ENCODE results near the gene PDIA2. TPM values are rescaled to one million over a fixed set of nuclear protein-coding genes. Genes with fewer than 3 reads are reported as not detected.

PDIA2 gene
- polyA plus RNA-seq, 1 of the 3 experiments (the other 2 are of a cell fraction) = 1.7 TPM

DNA sequence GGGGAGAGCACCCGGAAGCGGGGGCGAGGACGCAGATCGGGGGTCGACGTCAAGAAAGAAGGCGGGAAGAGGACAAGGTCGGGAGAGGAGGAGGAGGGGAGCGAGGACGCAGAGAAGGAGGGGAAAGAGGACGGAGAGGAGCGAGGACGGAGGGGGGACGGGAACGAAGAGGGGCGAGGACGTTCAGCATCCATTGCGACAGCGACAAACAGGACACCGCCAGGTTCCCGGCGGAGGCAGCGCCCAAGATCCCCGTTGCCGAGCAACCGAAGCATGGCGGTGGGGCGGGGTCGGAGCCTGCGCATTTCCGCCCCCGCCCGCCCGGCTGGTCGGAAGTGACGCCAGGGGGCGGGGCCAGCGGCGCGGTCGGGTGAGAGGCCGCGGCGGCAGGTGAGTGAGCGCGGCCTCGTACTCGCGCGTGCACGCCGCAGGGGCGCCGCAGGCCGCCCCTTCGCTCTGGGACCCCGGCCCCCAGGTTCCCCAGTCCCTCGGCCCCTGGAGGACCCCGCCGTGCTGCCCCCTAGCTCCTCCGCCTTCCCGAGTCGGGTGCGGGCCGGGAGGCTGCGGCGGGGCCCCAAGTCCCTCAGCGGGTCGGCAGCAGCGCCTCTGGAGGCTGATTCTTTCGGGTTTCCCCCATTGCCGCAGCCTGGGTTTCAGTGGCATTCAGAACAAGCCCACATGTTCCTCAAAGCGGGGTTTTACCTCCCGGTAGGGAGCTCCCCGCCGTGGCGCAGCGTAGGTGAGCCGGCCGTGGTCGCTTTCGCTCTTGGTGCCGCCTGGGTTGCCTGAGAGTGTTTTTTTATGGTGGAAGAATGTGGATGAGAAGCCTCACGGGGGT lies 48.3 kb upstream of the PDIA2 start, which contains the start of gene FAM234A (continued):
- TF ChIP-seq MXI1 (IDR thresholded peaks at IDR 0.05; ENCODE audit: low read depth, low read length) (peak; percentile 49), EP300 (IDR thresholded peaks at IDR 0.05; ENCODE audit: borderline replicate concordance in 1 of 2, low read depth in 1 of 2, low read length in 1 of 2) (no peak; a peak in 1 of 4 replicates), YY1 (IDR thresholded peaks at IDR 0.05; ENCODE audit: low read depth) (peak; percentile 79), EZH2phosphoT487 (IDR thresholded peaks at IDR 0.05; ENCODE audit: borderline replicate concordance, low read depth) (no peak), SIN3A (IDR thresholded peaks at IDR 0.05; ENCODE audit: borderline replicate concordance, low read depth, low read length) (peak; percentile 4; the same call in 1 of the 2 replicates), RXRA (IDR thresholded peaks at IDR 0.05; ENCODE audit: borderline replicate concordance, low read depth) (no peak), JUND (IDR thresholded peaks at IDR 0.05) (no peak), FOXJ3 (CRISPR knock-in tag; IDR thresholded peaks at IDR 0.05) (0 out of 2 replicates have a peak, but pooled peaks have one; percentile 46), NFIC (IDR thresholded peaks at IDR 0.05; ENCODE audit: borderline replicate concordance) (no peak), MEF2A (IDR thresholded peaks at IDR 0.05; ENCODE audit: borderline replicate concordance, low read depth) (no peak), FOSL2 (IDR thresholded peaks at IDR 0.05; ENCODE audit: borderline replicate concordance, low read depth) (no peak), TAF1 (IDR thresholded peaks at IDR 0.05; ENCODE audit: borderline replicate concordance, low read depth, low read length) (no peak; the same call in 1 of the 2 replicates), TCF12 (IDR thresholded peaks at IDR 0.05) (no peak), NRF1 (IDR thresholded peaks at IDR 0.05; ENCODE audit: low read depth, low read length) (peak; percentile 61), TEAD4 (IDR thresholded peaks at IDR 0.05; ENCODE audit: borderline replicate concordance, insufficient read depth) (no peak), FOXM1 (IDR thresholded peaks at IDR 0.05; ENCODE audit: low read depth) (no peak), RCOR1 (IDR thresholded peaks at IDR 0.05; ENCODE audit: low read length) (no peak), RFX5 (IDR thresholded peaks at IDR 0.05; ENCODE audit: low read length) (no peak)
- TF ChIP-seq, protein P1, sequence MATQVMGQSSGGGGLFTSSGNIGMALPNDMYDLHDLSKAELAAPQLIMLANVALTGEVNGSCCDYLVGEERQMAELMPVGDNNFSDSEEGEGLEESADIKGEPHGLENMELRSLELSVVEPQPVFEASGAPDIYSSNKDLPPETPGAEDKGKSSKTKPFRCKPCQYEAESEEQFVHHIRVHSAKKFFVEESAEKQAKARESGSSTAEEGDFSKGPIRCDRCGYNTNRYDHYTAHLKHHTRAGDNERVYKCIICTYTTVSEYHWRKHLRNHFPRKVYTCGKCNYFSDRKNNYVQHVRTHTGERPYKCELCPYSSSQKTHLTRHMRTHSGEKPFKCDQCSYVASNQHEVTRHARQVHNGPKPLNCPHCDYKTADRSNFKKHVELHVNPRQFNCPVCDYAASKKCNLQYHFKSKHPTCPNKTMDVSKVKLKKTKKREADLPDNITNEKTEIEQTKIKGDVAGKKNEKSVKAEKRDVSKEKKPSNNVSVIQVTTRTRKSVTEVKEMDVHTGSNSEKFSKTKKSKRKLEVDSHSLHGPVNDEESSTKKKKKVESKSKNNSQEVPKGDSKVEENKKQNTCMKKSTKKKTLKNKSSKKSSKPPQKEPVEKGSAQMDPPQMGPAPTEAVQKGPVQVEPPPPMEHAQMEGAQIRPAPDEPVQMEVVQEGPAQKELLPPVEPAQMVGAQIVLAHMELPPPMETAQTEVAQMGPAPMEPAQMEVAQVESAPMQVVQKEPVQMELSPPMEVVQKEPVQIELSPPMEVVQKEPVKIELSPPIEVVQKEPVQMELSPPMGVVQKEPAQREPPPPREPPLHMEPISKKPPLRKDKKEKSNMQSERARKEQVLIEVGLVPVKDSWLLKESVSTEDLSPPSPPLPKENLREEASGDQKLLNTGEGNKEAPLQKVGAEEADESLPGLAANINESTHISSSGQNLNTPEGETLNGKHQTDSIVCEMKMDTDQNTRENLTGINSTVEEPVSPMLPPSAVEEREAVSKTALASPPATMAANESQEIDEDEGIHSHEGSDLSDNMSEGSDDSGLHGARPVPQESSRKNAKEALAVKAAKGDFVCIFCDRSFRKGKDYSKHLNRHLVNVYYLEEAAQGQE (IDR thresholded peaks at IDR 0.05; ENCODE audit: low read depth, low read length) = no peak
- TF ChIP-seq, protein P2, sequence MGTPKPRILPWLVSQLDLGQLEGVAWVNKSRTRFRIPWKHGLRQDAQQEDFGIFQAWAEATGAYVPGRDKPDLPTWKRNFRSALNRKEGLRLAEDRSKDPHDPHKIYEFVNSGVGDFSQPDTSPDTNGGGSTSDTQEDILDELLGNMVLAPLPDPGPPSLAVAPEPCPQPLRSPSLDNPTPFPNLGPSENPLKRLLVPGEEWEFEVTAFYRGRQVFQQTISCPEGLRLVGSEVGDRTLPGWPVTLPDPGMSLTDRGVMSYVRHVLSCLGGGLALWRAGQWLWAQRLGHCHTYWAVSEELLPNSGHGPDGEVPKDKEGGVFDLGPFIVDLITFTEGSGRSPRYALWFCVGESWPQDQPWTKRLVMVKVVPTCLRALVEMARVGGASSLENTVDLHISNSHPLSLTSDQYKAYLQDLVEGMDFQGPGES (IDR thresholded peaks at IDR 0.05; ENCODE audit: low read depth, low read length) = no peak
- TF ChIP-seq, protein P3, sequence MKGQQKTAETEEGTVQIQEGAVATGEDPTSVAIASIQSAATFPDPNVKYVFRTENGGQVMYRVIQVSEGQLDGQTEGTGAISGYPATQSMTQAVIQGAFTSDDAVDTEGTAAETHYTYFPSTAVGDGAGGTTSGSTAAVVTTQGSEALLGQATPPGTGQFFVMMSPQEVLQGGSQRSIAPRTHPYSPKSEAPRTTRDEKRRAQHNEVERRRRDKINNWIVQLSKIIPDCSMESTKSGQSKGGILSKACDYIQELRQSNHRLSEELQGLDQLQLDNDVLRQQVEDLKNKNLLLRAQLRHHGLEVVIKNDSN (IDR thresholded peaks at IDR 0.05; ENCODE audit: borderline replicate concordance, low read depth) = 0 out of 2 replicates have a peak, but pooled peaks have one; percentile 31
